Gastroesophageal sphincter (tissue), 3 donors: ENCODE results near the gene NBEA.

ENCODE experiments used
- CTCF ChIP-seq, 4 experiments: fragments of 200-600 bp in 2 of 4; fragments of 450-650 bp in 2 of 4; sonication (generic) in 1 of 4; IDR thresholded peaks; one replicate each; pipeline ENCODE4 v1.5.1; 2017 to 2019; ENCODE audit warnings: antibody characterized with exemption in 4 of 4, mild to moderate bottlenecking in 2 of 4, moderate library complexity in 2 of 4
- POLR2A ChIP-seq, 2 donors: fragments of 450-650 bp; IDR thresholded peaks; one replicate each; pipeline ENCODE4 v1.6.1; 2017; ENCODE audit warnings: antibody characterized with exemption in 2 of 2, mild to moderate bottlenecking in 2 of 2, moderate library complexity in 1 of 2

- TF ChIP-seq CTCF (IDR thresholded peaks at IDR 0.05) (no peak), POLR2A (IDR thresholded peaks at IDR 0.05) (no peak)
These were observed 661.7 kb downstream of the NBEA start for GRCh38 chr13:35603593-35604285.
